ENCODE data around the gene PHF8.

DNA sequence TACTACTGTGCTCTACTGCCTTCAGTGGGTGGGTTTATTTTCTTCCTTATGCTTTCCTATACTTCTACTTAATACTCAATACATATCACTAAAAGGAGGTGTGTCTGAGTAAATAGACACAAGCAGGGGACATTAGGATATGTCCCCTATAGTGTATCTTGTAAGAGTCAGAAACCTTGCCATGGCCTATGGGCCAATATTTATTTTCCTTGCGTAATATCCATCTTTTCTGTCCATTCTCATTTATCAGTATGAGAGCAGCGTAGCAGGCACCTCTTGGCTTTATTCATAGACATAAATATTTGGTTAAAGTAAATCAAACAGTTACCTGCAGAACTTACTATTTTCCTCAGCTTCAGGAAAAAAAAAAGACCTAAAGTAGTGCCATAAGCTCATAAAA, 46.6 kb upstream of the PHF8 start:
- TF ChIP-seq, protein P1, sequence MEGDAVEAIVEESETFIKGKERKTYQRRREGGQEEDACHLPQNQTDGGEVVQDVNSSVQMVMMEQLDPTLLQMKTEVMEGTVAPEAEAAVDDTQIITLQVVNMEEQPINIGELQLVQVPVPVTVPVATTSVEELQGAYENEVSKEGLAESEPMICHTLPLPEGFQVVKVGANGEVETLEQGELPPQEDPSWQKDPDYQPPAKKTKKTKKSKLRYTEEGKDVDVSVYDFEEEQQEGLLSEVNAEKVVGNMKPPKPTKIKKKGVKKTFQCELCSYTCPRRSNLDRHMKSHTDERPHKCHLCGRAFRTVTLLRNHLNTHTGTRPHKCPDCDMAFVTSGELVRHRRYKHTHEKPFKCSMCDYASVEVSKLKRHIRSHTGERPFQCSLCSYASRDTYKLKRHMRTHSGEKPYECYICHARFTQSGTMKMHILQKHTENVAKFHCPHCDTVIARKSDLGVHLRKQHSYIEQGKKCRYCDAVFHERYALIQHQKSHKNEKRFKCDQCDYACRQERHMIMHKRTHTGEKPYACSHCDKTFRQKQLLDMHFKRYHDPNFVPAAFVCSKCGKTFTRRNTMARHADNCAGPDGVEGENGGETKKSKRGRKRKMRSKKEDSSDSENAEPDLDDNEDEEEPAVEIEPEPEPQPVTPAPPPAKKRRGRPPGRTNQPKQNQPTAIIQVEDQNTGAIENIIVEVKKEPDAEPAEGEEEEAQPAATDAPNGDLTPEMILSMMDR (IDR thresholded peaks at IDR 0.05), result no peak
- TF ChIP-seq POLR2A (IDR thresholded peaks at IDR 0.05), result no peak

All from tibial nerve (tissue), 3 donors.